ENCODE data around the gene RAB38.

RAB38 gene

GRCh38 chr11:88169471-88169870 is 5.8 kb downstream of the RAB38 start:
- no peak for DNase-seq

GRCh38 chr11:88167853-88168252 is 7.4 kb downstream of the RAB38 start:
- no peak for DNase-seq

- no peak for DNase-seq
Measured at GRCh38 chr11:88164806-88165585, 10.2 kb downstream of the RAB38 start.

GRCh38 chr11:88164320-88164719 is 10.9 kb downstream of the RAB38 start:
- no peak for DNase-seq

- no peak for DNase-seq
Measured at GRCh38 chr11:88158081-88158480, 17.2 kb downstream of the RAB38 start.

- no peak for DNase-seq
Measured at GRCh38 chr11:88157370-88157769, 17.9 kb downstream of the RAB38 start.

GRCh38 chr11:88152381-88152780 is 22.9 kb downstream of the RAB38 start:
- no peak for DNase-seq

- DNase-seq, result no peak
Measured at GRCh38 chr11:88151709-88152265, 23.5 kb downstream of the RAB38 start.

- no peak for DNase-seq
Measured at GRCh38 chr11:88146106-88146505, 29.1 kb downstream of the RAB38 start.

- no peak for DNase-seq
Measured at GRCh38 chr11:88139865-88140264, 35.4 kb downstream of the RAB38 start.

- no peak for DNase-seq
Measured at GRCh38 chr11:88131764-88132470, 43.3 kb downstream of the RAB38 start.

- DNase-seq, result no peak
Measured at GRCh38 chr11:88122956-88123355, 52.3 kb downstream of the RAB38 start.

GRCh38 chr11:88119561-88119960 is 55.7 kb downstream of the RAB38 start:
- DNase-seq, result no peak

- DNase-seq, result no peak
Measured at GRCh38 chr11:88117281-88117858, 57.9 kb downstream of the RAB38 start.

GRCh38 chr11:88115828-88116755 is 59.2 kb downstream of the RAB38 start:
- no peak for DNase-seq

GRCh38 chr11:88114486-88115045 is 60.7 kb downstream of the RAB38 start:
- DNase-seq, result no peak

- DNase-seq, result no peak
Measured at GRCh38 chr11:88106666-88107065, 68.6 kb downstream of the RAB38 start.

- no peak for DNase-seq
Measured at GRCh38 chr11:88105951-88106350, 69.3 kb downstream of the RAB38 start.

- no peak for DNase-seq
Measured at GRCh38 chr11:88105526-88105925, 69.7 kb downstream of the RAB38 start.

- DNase-seq, result no peak
Measured at GRCh38 chr11:88104408-88104807, 70.8 kb downstream of the RAB38 start.

GRCh38 chr11:88103337-88104206 is 71.7 kb downstream of the RAB38 start:
- no peak for DNase-seq

Data from NCI-H187 (cell line).